Measurements from ENCODE around the gene C3orf22. TPM values are rescaled to one million over a fixed set of nuclear protein-coding genes. Genes with fewer than 3 reads are reported as not detected.

The C3orf22 gene
- total and polyA plus RNA-seq, 2 donors (not counting 1 experiment from before 2014, with no cell fraction given), result not detected

DNA sequence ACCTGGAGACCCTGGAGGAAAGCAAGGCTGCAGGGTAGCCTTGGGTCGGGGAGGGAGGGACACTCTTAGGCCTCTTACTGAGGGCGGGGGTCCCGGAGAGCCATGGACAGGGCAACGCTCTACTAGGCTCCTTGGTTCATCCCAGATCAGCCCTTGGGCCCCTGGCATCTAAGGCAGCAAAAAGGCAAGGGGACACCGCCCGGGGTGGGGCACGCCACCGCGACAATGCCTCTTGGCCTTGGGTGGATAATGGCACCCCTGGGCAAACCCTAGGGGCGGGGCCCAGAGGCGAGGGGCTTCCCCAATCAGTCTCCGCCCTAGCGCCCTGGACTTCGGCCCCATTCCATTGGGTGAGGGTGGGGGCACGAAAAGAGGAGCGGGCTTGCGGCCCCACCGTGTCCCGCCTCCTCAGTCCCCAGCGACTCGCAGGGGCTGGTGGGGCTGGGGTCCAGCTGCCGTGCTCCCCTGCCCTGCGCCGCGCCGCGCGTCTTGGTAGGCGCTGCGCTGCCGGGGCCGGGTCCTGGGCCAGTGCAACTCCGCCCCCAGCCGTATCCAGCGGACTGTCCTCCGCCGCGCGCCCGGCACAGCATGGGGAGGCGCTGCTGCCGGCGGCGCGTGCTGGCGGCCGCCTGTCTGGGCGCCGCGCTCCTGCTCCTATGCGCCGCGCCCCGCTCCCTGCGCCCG, 34.8 kb downstream of the C3orf22 start, which contains the start of gene CHST13:
Gene CHST13 (plus strand): TSS at position 411 of the 684 bp plus-strand sequence. CDS start 178 bp downstream, at position 589.
- Histone ChIP-seq H3K4me2 (ENCODE audit: extremely low read depth, insufficient read depth, low read length) (peak within 1 kb of the TSS; percentile 71), H3K36me3 (ENCODE audit: control insufficient read depth, insufficient read depth, low read length) (no peaks in the 10 kb centered on the region), H3K27me3 (ENCODE audit: control insufficient read depth, insufficient read depth, low read length) (peaks cover 14% of the 10 kb centered on the region), H2AFZ (ENCODE audit: low read length) (no peak within 1 kb of the TSS), H3K4me3 (replicated peaks in 1 of 4; ENCODE audit: control extremely low read depth in 1 of 4, insufficient read depth in 1 of 4, low read depth in 3 of 4, low read length in 4 of 4) (peak within 1 kb of the TSS in 2 of 4 experiments; percentile 10 to 28), H3K79me2 (ENCODE audit: control insufficient read depth, insufficient read depth, low read length) (no peaks in the 10 kb centered on the region), H4K20me1 (ENCODE audit: control insufficient read depth, extremely low read depth, insufficient read depth, low read length) (no peaks in the 10 kb centered on the region), H3K9me3 (ENCODE audit: control insufficient read depth, insufficient read depth, low read depth, low read length) (no peaks in the 10 kb centered on the region), H3K27ac (ENCODE audit: insufficient read depth, low read length) (no peak within 1 kb of the TSS), H3K9ac (ENCODE audit: insufficient read depth, low read length) (no peak within 1 kb of the TSS), H3K4me1 (ENCODE audit: control insufficient read depth, extremely low read depth, insufficient read depth, low read length) (no peaks in the 10 kb centered on the region)
- peak; percentile 12 to 60 for DNase-seq (ENCODE audit: low read depth in 2 of 2)
- TF ChIP-seq EZH2 (IDR thresholded peaks at IDR 0.05; ENCODE audit: low read length, missing control alignments), result no peak
- TF ChIP-seq, protein P1, sequence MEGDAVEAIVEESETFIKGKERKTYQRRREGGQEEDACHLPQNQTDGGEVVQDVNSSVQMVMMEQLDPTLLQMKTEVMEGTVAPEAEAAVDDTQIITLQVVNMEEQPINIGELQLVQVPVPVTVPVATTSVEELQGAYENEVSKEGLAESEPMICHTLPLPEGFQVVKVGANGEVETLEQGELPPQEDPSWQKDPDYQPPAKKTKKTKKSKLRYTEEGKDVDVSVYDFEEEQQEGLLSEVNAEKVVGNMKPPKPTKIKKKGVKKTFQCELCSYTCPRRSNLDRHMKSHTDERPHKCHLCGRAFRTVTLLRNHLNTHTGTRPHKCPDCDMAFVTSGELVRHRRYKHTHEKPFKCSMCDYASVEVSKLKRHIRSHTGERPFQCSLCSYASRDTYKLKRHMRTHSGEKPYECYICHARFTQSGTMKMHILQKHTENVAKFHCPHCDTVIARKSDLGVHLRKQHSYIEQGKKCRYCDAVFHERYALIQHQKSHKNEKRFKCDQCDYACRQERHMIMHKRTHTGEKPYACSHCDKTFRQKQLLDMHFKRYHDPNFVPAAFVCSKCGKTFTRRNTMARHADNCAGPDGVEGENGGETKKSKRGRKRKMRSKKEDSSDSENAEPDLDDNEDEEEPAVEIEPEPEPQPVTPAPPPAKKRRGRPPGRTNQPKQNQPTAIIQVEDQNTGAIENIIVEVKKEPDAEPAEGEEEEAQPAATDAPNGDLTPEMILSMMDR (conservative IDR thresholded peaks at IDR 0.05 in 1 of 2, IDR thresholded peaks at IDR 0.05 in 1 of 2; ENCODE audit: low read depth in 1 of 2, low read length in 2 of 2), result no peak

DNA sequence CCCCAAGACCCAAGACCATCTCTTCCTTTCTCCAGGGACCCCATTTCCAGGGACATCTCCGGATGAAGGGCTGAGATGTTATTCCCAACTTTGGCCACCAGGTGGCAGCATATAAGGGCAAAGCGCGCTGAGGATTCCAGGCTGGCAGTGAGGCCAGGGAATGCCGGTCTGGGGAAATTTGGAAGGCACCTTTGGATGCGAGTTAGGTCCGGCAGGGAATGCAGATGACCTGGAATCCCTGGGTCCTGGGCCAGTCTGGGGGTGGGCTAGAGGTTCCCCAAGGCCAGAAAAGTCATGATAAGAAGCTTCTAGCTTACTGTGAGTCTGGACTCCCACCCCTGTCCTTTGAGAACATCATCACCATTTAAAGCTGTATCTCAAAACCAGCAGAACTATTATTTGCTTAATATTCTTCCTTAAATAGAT, 36.4 kb downstream of the C3orf22 start:
- no peak overlapping the region for H3K27ac ChIP-seq (ENCODE audit: insufficient read depth, low read length)
- TF ChIP-seq, protein P1 (conservative IDR thresholded peaks at IDR 0.05 in 1 of 2, IDR thresholded peaks at IDR 0.05 in 1 of 2; ENCODE audit: low read depth in 1 of 2, low read length in 2 of 2), result peak; percentile 84 to 88
- no peak for TF ChIP-seq EZH2 (IDR thresholded peaks at IDR 0.05; ENCODE audit: low read length, missing control alignments)
- H2AFZ ChIP-seq (ENCODE audit: low read length), result no peak overlapping the region
- DNase-seq (ENCODE audit: low read depth in 2 of 2), result peak; percentile 21 to 50
- H3K4me1 ChIP-seq (ENCODE audit: control insufficient read depth, extremely low read depth, insufficient read depth, low read length), result no peaks in the 10 kb centered on the region
- H3K79me2 ChIP-seq (ENCODE audit: control insufficient read depth, insufficient read depth, low read length), result no peaks in the 10 kb centered on the region
- H3K9me3 ChIP-seq (ENCODE audit: control insufficient read depth, insufficient read depth, low read depth, low read length), result no peaks in the 10 kb centered on the region
- H3K27me3 ChIP-seq (ENCODE audit: control insufficient read depth, insufficient read depth, low read length), result peaks cover 20% of the 10 kb centered on the region
- H3K4me2 ChIP-seq (ENCODE audit: extremely low read depth, insufficient read depth, low read length), result no peak overlapping the region
- no peak overlapping the region for H3K4me3 ChIP-seq (replicated peaks in 1 of 4; ENCODE audit: control extremely low read depth in 1 of 4, insufficient read depth in 1 of 4, low read depth in 3 of 4, low read length in 4 of 4)
- no peaks in the 10 kb centered on the region for H4K20me1 ChIP-seq (ENCODE audit: control insufficient read depth, extremely low read depth, insufficient read depth, low read length)
- H3K9ac ChIP-seq (ENCODE audit: insufficient read depth, low read length), result no peak overlapping the region
- no peaks in the 10 kb centered on the region for H3K36me3 ChIP-seq (ENCODE audit: control insufficient read depth, insufficient read depth, low read length)

DNA sequence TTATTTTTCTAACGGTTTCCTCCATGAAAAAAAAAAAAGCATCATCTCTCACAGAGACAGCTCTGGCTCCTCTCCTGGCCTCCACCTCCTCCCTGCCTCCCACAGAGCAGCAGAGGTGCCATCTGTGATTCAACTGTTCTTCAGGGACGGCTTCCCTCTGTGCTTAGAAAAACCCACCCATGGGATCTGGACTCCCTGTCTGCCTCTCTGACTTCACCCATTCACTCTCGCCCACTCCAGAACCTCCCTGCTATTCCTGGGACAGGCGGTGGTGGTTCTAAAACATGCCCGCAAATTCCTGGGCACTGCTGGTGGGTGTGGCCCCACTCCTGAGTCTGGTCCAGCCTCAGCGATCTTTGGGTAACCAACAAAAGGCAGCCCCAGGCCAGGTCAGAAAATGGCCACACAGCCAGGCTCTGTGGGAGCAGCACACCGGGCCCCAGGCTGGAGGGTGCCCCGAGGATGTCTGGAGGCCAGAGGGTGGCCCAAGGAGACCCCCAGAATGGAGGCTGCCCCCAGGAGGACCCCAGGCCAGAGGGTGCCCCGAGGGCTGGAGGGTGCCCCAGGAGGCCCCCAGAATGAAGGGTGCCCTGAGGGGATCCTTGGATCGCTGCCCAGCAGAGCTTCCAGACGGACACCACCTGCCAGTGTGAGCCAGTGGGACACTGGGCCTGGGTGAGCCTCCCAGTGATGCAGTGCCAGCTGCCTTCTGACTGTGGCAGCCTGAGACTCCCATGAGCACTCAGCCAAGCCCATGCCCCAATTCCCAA, 37.4 kb downstream of the C3orf22 start:
- H3K9ac ChIP-seq (ENCODE audit: insufficient read depth, low read length), result no peak overlapping the region
- no peak for DNase-seq (ENCODE audit: low read depth in 2 of 2)
- no peak overlapping the region for H3K27ac ChIP-seq (ENCODE audit: insufficient read depth, low read length)

More for the DNA sequence above, 37.4 kb downstream of the C3orf22 start:
- Histone ChIP-seq H2AFZ (ENCODE audit: low read length) (no peak overlapping the region), H3K9me3 (ENCODE audit: control insufficient read depth, insufficient read depth, low read depth, low read length) (no peaks in the 10 kb centered on the region), H3K36me3 (ENCODE audit: control insufficient read depth, insufficient read depth, low read length) (no peaks in the 10 kb centered on the region), H3K4me2 (ENCODE audit: extremely low read depth, insufficient read depth, low read length) (no peak overlapping the region), H3K79me2 (ENCODE audit: control insufficient read depth, insufficient read depth, low read length) (no peaks in the 10 kb centered on the region), H3K4me3 (replicated peaks in 1 of 4; ENCODE audit: control extremely low read depth in 1 of 4, insufficient read depth in 1 of 4, low read depth in 3 of 4, low read length in 4 of 4) (no peak overlapping the region), H4K20me1 (ENCODE audit: control insufficient read depth, extremely low read depth, insufficient read depth, low read length) (no peaks in the 10 kb centered on the region), H3K4me1 (ENCODE audit: control insufficient read depth, extremely low read depth, insufficient read depth, low read length) (no peaks in the 10 kb centered on the region), H3K27me3 (ENCODE audit: control insufficient read depth, insufficient read depth, low read length) (peaks cover 20% of the 10 kb centered on the region)
- TF ChIP-seq, protein P1 (conservative IDR thresholded peaks at IDR 0.05 in 1 of 2, IDR thresholded peaks at IDR 0.05 in 1 of 2; ENCODE audit: low read depth in 1 of 2, low read length in 2 of 2), result no peak
- TF ChIP-seq EZH2 (IDR thresholded peaks at IDR 0.05; ENCODE audit: low read length, missing control alignments), result no peak
